Mucosa of descending colon (tissue), 3 donors: ENCODE results near the gene PTPRK. TPM values are rescaled to one million over a fixed set of nuclear protein-coding genes. Genes with fewer than 3 reads are reported as not detected.

Experiments
- ATAC-seq: fragments of 200-7000 bp; cut with Tn5 transposase; one replicate; pipeline ENCODE4 v1.9.1; 2020; ENCODE audit warnings: mild to moderate bottlenecking, moderate library complexity
- DNase-seq, 3 donors: peaks; one replicate each; pipeline ENCODE4 v3.0.0-alpha.2; 2020
- H3K36me3 ChIP-seq: fragments of 200-600 bp; one replicate; pipeline ENCODE4 v1.8.0; 2021; ENCODE audit warnings: low read depth, mild to moderate bottlenecking
- H3K4me1 ChIP-seq: fragments of 200-600 bp; one replicate; pipeline ENCODE4 v1.8.0; 2021; ENCODE audit warnings: low read depth, mild to moderate bottlenecking
- H3K4me3 ChIP-seq: fragments of 200-600 bp; one replicate; pipeline ENCODE4 v1.8.0; 2021; ENCODE audit warnings: mild to moderate bottlenecking
- H3K9me3 ChIP-seq: fragments of 200-600 bp; one replicate; pipeline ENCODE4 v1.8.0; 2021; ENCODE audit warnings: mild to moderate bottlenecking
- CTCF ChIP-seq: fragments of 200-600 bp; IDR thresholded peaks from one replicate; pipeline ENCODE4 v1.8.0; 2022; ENCODE audit warnings: antibody characterized with exemption, mild to moderate bottlenecking
- intact Hi-C, 2 donors: fragments of 100-400 bp; cut with DNase I in 1 of 2; cut with micrococcal nuclease in 1 of 2; formaldehyde crosslinking; loops; one replicate each; pipeline versions ENCODE4 v1.11.0 to v1.11.1; 2022; cut with DNase I, micrococcal nuclease
- total RNA-seq, 3 donors: library from RNA; stranded (reverse); fragmentation: NEBNext Ultra II Directional in 2 of 3; extraction: Animal tissue kit (Norgen Biotek cat#: 25700) in 2 of 3; gene quantifications; one replicate each; pipeline versions ENCODE4 v1.2.1 to v1.2.4, GENCODE V29; 2021 to 2023
- donor health status: DM: no; HTN: no; CAD: no; lungs with moderate emphysema.
- donor health status: DM: no; HTN: no; CAD: no.
- donor health status: DM: no; HTN: yes; CAD: no.

The PTPRK gene
- total RNA-seq, 3 donors from 2014 or later, result 75.9 to 159 (median 86.7) TPM

- TF ChIP-seq CTCF, result no peak
- intact Hi-C loops, result no loop called here
Measured at GRCh38 chr6:128164254-128164653, 356.1 kb downstream of the PTPRK start.

GRCh38 chr6:128162423-128162822 lies 358.0 kb downstream of the PTPRK start:
- Histone ChIP-seq H3K4me1 (no peaks in the 10 kb centered on the region), H3K4me3 (no peak overlapping the region), H3K36me3 (no peaks in the 10 kb centered on the region), H3K9me3 (no peaks in the 10 kb centered on the region)
- intact Hi-C loops, result no loop called here
- no peak for DNase-seq
- TF ChIP-seq CTCF, result no peak
- no peak for ATAC-seq

More at GRCh38 chr6:128164254-128164653, 356.1 kb downstream of the PTPRK start:
- DNase-seq (no peak), ATAC-seq (no peak)
- Histone ChIP-seq H3K36me3 (no peaks in the 10 kb centered on the region), H3K4me1 (no peaks in the 10 kb centered on the region), H3K4me3 (no peak overlapping the region), H3K9me3 (no peaks in the 10 kb centered on the region)

GRCh38 chr6:128161839-128162238 lies 358.6 kb downstream of the PTPRK start:
- Histone ChIP-seq H3K4me3 (no peak overlapping the region), H3K36me3 (no peaks in the 10 kb centered on the region), H3K4me1 (no peaks in the 10 kb centered on the region), H3K9me3 (no peaks in the 10 kb centered on the region)
- no peak for DNase-seq
- intact Hi-C loops, result no loop called here
- ATAC-seq, result no peak
- no peak for TF ChIP-seq CTCF

- Histone ChIP-seq H3K36me3 (no peaks in the 10 kb centered on the region), H3K4me3 (no peak overlapping the region), H3K4me1 (no peaks in the 10 kb centered on the region), H3K9me3 (no peaks in the 10 kb centered on the region)
- DNase-seq (no peak), ATAC-seq (no peak)
- intact Hi-C loops, result no loop called here
- TF ChIP-seq CTCF, result no peak
Measured at GRCh38 chr6:128161263-128161662, 359.1 kb downstream of the PTPRK start.

- H3K36me3 ChIP-seq, result no peaks in the 10 kb centered on the region
- intact Hi-C loops, result no loop called here
- DNase-seq (no peak), ATAC-seq (no peak)
- no peak for TF ChIP-seq CTCF
- H3K9me3 ChIP-seq, result no peaks in the 10 kb centered on the region
- no peak overlapping the region for H3K4me3 ChIP-seq
- H3K4me1 ChIP-seq, result no peaks in the 10 kb centered on the region
Measured at GRCh38 chr6:128158496-128158895, 361.9 kb downstream of the PTPRK start.
